K562 (cell line): ENCODE measurements around the gene NAPB.

ENCODE experiments used
- CCNT2 ChIP-seq: IDR thresholded peaks from 2 replicates; pipeline ENCODE4 v1.6.1; 2011; ENCODE audit warnings: borderline replicate concordance, low read depth, mild to moderate bottlenecking, moderate library complexity, mixed read lengths, low read length; ENCODE audit not compliant: insufficient read length; ENCODE audit errors: extremely low read depth
- RBM17 ChIP-seq: fragments of 200-400 bp; formaldehyde crosslinking; IDR thresholded peaks from 2 replicates; pipeline ENCODE4 v1.6.1; 2017; ENCODE audit warnings: low read depth, mild to moderate bottlenecking, low read length, borderline replicate concordance
- TEAD4 ChIP-seq, 2 experiments: sonication (generic) in 1 of 2; formaldehyde crosslinking in 1 of 2; IDR thresholded peaks; 2 replicates each; pipeline versions ENCODE4 v1.6.1 to v1.8.0; 2012 to 2022; ENCODE audit warnings: borderline replicate concordance in 1 of 2, inconsistent platforms in 1 of 2, low read length in 1 of 2, mild to moderate bottlenecking in 1 of 2, missing genetic modification reagents in 1 of 2
- ZNF384 ChIP-seq: IDR thresholded peaks from 2 replicates; pipeline ENCODE4 v1.6.1; 2012; ENCODE audit warnings: low read depth, low read length, improper control_type of control experiment
- TF ChIP-seq, protein P1 (sequence below), 3 experiments: IDR thresholded peaks in 2 of 3; conservative IDR thresholded peaks in 1 of 3; 2 replicates each; pipeline ENCODE4 v1.5.1; 2011 to 2012; ENCODE audit warnings: low read length in 3 of 3, mild to moderate bottlenecking in 3 of 3, control low read depth in 2 of 3, improper control_type of control experiment in 1 of 3, inconsistent platforms in 1 of 3, low read depth in 1 of 3, mixed read lengths in 1 of 3, moderate library complexity in 1 of 3; ENCODE audit not compliant: insufficient read depth in 2 of 3
- TF ChIP-seq, protein P2 (sequence below), 2 experiments: IDR thresholded peaks in 1 of 2; conservative IDR thresholded peaks in 1 of 2; 2 replicates each; pipeline ENCODE4 v1.6.1; 2016; ENCODE audit warnings: low read depth in 2 of 2, mild to moderate bottlenecking in 1 of 2, missing compliant biosample characterization in 1 of 2, missing genetic modification characterization in 1 of 2, moderate library complexity in 1 of 2

DNA sequence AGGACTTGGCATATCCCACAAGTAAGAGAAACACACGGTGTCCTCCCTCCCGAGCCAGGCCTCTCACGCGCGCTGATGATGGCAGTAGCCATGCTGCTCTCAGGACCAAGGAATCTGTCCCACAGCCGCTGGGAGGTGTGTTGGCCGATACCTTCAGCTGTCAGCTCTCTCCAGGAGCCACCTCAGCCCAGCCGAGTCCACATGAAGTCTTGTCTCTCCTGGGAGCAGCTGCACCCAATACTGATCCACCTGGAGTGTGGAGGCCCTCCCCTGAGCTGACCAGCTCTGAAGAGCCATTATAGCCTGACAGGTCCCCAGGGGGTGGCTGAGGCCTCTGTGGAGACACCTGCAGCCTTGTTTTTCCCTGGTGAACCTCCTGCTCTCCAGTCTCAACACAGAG, 94.5 kb downstream of the NAPB start:
- TF ChIP-seq, protein P1, sequence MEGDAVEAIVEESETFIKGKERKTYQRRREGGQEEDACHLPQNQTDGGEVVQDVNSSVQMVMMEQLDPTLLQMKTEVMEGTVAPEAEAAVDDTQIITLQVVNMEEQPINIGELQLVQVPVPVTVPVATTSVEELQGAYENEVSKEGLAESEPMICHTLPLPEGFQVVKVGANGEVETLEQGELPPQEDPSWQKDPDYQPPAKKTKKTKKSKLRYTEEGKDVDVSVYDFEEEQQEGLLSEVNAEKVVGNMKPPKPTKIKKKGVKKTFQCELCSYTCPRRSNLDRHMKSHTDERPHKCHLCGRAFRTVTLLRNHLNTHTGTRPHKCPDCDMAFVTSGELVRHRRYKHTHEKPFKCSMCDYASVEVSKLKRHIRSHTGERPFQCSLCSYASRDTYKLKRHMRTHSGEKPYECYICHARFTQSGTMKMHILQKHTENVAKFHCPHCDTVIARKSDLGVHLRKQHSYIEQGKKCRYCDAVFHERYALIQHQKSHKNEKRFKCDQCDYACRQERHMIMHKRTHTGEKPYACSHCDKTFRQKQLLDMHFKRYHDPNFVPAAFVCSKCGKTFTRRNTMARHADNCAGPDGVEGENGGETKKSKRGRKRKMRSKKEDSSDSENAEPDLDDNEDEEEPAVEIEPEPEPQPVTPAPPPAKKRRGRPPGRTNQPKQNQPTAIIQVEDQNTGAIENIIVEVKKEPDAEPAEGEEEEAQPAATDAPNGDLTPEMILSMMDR (IDR thresholded peaks at IDR 0.05 in 2 of 3, conservative IDR thresholded peaks at IDR 0.05 in 1 of 3; ENCODE audit: insufficient read depth in 2 of 3, low read depth in 1 of 3, low read length in 3 of 3): no peak
- no peak for TF ChIP-seq CCNT2
- no peak for TF ChIP-seq ZNF384
- TF ChIP-seq, protein P2, sequence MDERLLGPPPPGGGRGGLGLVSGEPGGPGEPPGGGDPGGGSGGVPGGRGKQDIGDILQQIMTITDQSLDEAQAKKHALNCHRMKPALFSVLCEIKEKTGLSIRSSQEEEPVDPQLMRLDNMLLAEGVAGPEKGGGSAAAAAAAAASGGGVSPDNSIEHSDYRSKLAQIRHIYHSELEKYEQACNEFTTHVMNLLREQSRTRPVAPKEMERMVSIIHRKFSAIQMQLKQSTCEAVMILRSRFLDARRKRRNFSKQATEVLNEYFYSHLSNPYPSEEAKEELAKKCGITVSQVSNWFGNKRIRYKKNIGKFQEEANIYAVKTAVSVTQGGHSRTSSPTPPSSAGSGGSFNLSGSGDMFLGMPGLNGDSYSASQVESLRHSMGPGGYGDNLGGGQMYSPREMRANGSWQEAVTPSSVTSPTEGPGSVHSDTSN (CRISPR knock-in tag; IDR thresholded peaks at IDR 0.05; ENCODE audit: low read depth): no peak
- TF ChIP-seq, protein P2 (tag; conservative IDR thresholded peaks at IDR 0.05; ENCODE audit: low read depth): no peak
- TF ChIP-seq TEAD4 (IDR thresholded peaks at IDR 0.05; ENCODE audit: low read length): no peak
- TF ChIP-seq TEAD4 (CRISPR knock-in tag; IDR thresholded peaks at IDR 0.05; ENCODE audit: borderline replicate concordance): no peak
- TF ChIP-seq RBM17: no peak
